OCI-LY3 (cell line): ENCODE results near the gene TMEM250.

Experiments used
- CTCF ChIP-seq: fragments of 200-600, 300-600 bp; sonication (generic); IDR thresholded peaks from 2 replicates; pipeline ENCODE4 v1.5.1; 2014; ENCODE audit warnings: antibody characterized with exemption, low read length, low read depth
- EZH2phosphoT487 ChIP-seq: fragments of 200-600 bp; shearing (Covaris generic); IDR thresholded peaks from 2 replicates; pipeline ENCODE4 v1.6.1; 2018; ENCODE audit warnings: antibody characterized with exemption, mixed run types, low read depth

GRCh38 chr9:136147890-136148714, 29.4 kb upstream of the TMEM250 start:
- TF ChIP-seq CTCF (no peak), EZH2phosphoT487 (no peak)
